Sigmoid colon (tissue), 4 donors: ENCODE data around the gene MYT1.

Experiments used
- POLR2A ChIP-seq, 2 donors: fragments of 450-650 bp; IDR thresholded peaks; one replicate each; pipeline ENCODE4 v1.6.1; 2016; ENCODE audit warnings: antibody characterized with exemption in 2 of 2, mild to moderate bottlenecking in 2 of 2, moderate library complexity in 2 of 2
- POLR2AphosphoS5 ChIP-seq, 4 donors: sonication (generic); formaldehyde crosslinking; IDR thresholded peaks; one replicate each; pipeline ENCODE4 v1.6.1; 2017; ENCODE audit warnings: antibody characterized with exemption in 4 of 4

DNA sequence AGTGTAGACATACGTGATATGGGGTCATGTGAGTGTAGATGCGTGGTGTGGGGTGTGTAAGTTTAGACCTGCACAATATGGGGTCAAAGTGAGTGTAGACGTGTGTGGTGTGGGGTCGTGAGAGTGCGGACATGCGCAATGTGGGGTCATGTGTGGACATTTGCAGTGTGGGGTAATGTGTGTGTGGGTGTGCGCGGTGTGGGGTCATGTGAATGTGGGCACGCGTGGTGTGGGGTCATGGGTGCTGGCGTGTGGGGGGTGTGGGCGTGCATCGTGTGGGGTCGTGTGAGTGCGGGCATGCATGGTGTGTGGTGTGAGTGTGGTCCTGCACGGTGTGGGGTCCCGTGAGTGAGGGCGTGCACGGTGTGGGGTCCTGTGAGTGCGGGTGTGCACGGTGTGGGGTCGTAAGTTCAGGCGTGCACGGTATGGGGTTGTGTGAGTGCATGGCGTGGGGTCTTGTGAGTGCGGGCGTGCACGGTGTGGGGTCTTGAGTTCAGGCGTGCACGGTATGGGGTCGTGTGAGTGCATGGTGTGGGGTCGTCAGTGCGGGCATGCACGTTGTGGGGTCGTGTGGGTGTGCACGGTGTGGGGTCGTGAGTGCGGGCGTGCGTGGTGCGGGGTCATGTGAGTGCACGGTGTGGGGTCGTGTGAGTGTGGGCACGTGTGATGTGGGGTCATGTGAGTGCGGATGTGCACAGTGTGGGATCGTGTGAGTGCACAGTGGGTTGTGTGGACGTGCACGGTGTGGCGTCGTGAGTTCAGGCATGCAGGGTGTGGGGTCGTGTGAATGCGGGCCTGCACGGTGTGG, 105.6 kb downstream of the MYT1 start:
- TF ChIP-seq POLR2A (IDR thresholded peaks at IDR 0.05) (no peak), POLR2AphosphoS5 (IDR thresholded peaks at IDR 0.05) (no peak)
